SK-N-SH (cell line): Measurements from ENCODE around the gene CCR3. TPM values are rescaled to one million over a fixed set of nuclear protein-coding genes. Genes with fewer than 3 reads are reported as not detected.

Experiments
- CTCF ChIA-PET: fragments of 300-600, 350-600 bp; formaldehyde crosslinking; extraction: SDS; loops from one replicate; lab custom pipeline; 2021; lab: Yijun Ruan, JAX
- POLR2A ChIA-PET: fragments of 350-600 bp; sonication (Branson Sonifier 250); formaldehyde crosslinking; extraction: SDS; loops from one replicate; lab custom pipeline; 2020; ENCODE audit warnings: antibody characterized with exemption, inconsistent platforms; lab: Yijun Ruan, JAX
- DNase-seq: peaks from one replicate; pipeline ENCODE4 v3.0.0; 2012
- H2AFZ ChIP-seq: fragments of 200-600 bp; sonication (generic); 2 replicates; pipeline ENCODE4 v1.8.1; 2016; ENCODE audit warnings: antibody characterized with exemption, mild to moderate bottlenecking, low read depth
- H3F3A ChIP-seq: fragments of 200-600 bp; sonication (generic); replicated peaks from 2 replicates; pipeline ENCODE3; 2016; ENCODE audit warnings: antibody characterized with exemption, mild to moderate bottlenecking; ENCODE audit not compliant: insufficient read depth
- H3K27ac ChIP-seq, 2 experiments: fragments of 200-500 bp in 1 of 2; fragments of 200-600 bp in 1 of 2; sonication (Bioruptor generic) in 1 of 2; sonication (generic), shearing (Covaris generic) in 1 of 2; 2 replicates each; pipeline versions ENCODE4 v1.5.1 to v1.6.1; 2014 to 2016; ENCODE audit warnings: low read depth in 2 of 2, inconsistent platforms in 1 of 2, low read length in 1 of 2, mild to moderate bottlenecking in 1 of 2, mixed read lengths in 1 of 2
- H3K27me3 ChIP-seq: fragments of 200-600 bp; sonication (generic), shearing (Covaris generic); 2 replicates; pipeline ENCODE4 v1.6.1; 2016; ENCODE audit warnings: mixed run types; ENCODE audit not compliant: insufficient read depth
- H3K36me3 ChIP-seq, 2 experiments: fragments of 200-500 bp in 1 of 2; fragments of 200-600 bp in 1 of 2; sonication (Bioruptor generic) in 1 of 2; sonication (generic) in 1 of 2; replicated peaks in 1 of 2; 2 replicates each; pipeline versions ENCODE3 to v1.5.1; 2014 to 2016; ENCODE audit warnings: low read length in 1 of 2, mild to moderate bottlenecking in 1 of 2; ENCODE audit not compliant: insufficient read depth in 2 of 2, control insufficient read depth in 1 of 2
- H3K4me1 ChIP-seq, 2 experiments: fragments of 200-500 bp in 1 of 2; fragments of 200-600 bp in 1 of 2; sonication (Bioruptor generic) in 1 of 2; sonication (generic), shearing (Covaris generic) in 1 of 2; 2 replicates each; pipeline versions ENCODE4 v1.5.1 to v1.6.1; 2014 to 2016; ENCODE audit warnings: low read depth in 1 of 2, low read length in 1 of 2, mixed run types in 1 of 2; ENCODE audit not compliant: insufficient read depth in 2 of 2, control insufficient read depth in 1 of 2
- H3K4me2 ChIP-seq: fragments of 200-600 bp; sonication (generic), shearing (Covaris generic); 2 replicates; pipeline ENCODE4 v1.6.1; 2017; ENCODE audit warnings: mixed run types
- H3K4me3 ChIP-seq, 2 experiments: fragments of 200-500 bp in 1 of 2; fragments of 200-600 bp in 1 of 2; sonication (Bioruptor generic) in 1 of 2; sonication (generic), shearing (Covaris generic) in 1 of 2; 2 replicates each; pipeline versions ENCODE4 v1.5.1 to v1.8.1; 2014 to 2016; ENCODE audit warnings: low read depth in 2 of 2, inconsistent platforms in 1 of 2, low read length in 1 of 2, mild to moderate bottlenecking in 1 of 2, mixed read lengths in 1 of 2, moderate library complexity in 1 of 2
- H3K79me2 ChIP-seq: fragments of 200-600 bp; sonication (generic); 2 replicates; pipeline ENCODE4 v1.8.1; 2017; ENCODE audit warnings: mild to moderate bottlenecking; ENCODE audit not compliant: insufficient read depth
- H3K9ac ChIP-seq: fragments of 200-600 bp; sonication (generic); 2 replicates; pipeline ENCODE4 v1.6.1; 2017; ENCODE audit warnings: mixed run types
- H3K9me2 ChIP-seq: fragments of 200-600 bp; sonication (generic); 2 replicates; pipeline ENCODE4 v1.6.1; 2017; ENCODE audit warnings: mixed run types
- H3K9me3 ChIP-seq: fragments of 200-600 bp; sonication (generic); 2 replicates; pipeline ENCODE4 v1.6.1; 2017; ENCODE audit warnings: mixed run types, mild to moderate bottlenecking, moderate library complexity
- H4K20me1 ChIP-seq: fragments of 200-600 bp; sonication (generic); 2 replicates; pipeline ENCODE4 v1.6.1; 2017; ENCODE audit warnings: mild to moderate bottlenecking, mixed run types; ENCODE audit not compliant: insufficient read depth
- FOXJ3 ChIP-seq: sonication (generic); formaldehyde crosslinking; IDR thresholded peaks from 2 replicates; pipeline ENCODE4 v1.5.1; 2020; ENCODE audit warnings: mild to moderate bottlenecking, missing genetic modification reagents
- FOXM1 ChIP-seq: IDR thresholded peaks from 2 replicates; pipeline ENCODE4 v1.4.0; 2012; ENCODE audit warnings: low read depth, mild to moderate bottlenecking
- GATA2 ChIP-seq: sonication (generic); formaldehyde crosslinking; IDR thresholded peaks from 2 replicates; pipeline ENCODE4 v1.5.0; 2020; ENCODE audit warnings: mild to moderate bottlenecking, missing genetic modification reagents
- IRF3 ChIP-seq: fragments of 150-350 bp; IDR thresholded peaks from 2 replicates; pipeline ENCODE4 v1.6.1; 2016; ENCODE audit warnings: mild to moderate bottlenecking, low read depth, low read length
- JUND ChIP-seq: IDR thresholded peaks from 2 replicates; pipeline ENCODE4 v1.4.0; 2012
- NFIC ChIP-seq: IDR thresholded peaks from 2 replicates; pipeline ENCODE4 v1.4.0; 2012; ENCODE audit warnings: borderline replicate concordance
- SIN3A ChIP-seq: IDR thresholded peaks from 2 replicates; pipeline ENCODE4 v1.6.1; 2012; ENCODE audit warnings: low read depth, mild to moderate bottlenecking, low read length, moderate library complexity, borderline replicate concordance
- SMC3 ChIP-seq: IDR thresholded peaks from 2 replicates; pipeline ENCODE4 v1.6.1; 2012; ENCODE audit warnings: low read depth, low read length, improper control_type of control experiment
- TAF1 ChIP-seq: IDR thresholded peaks from 2 replicates; pipeline ENCODE4 v1.6.1; 2012; ENCODE audit warnings: low read depth, mild to moderate bottlenecking, low read length, moderate library complexity, borderline replicate concordance
- TCF12 ChIP-seq: IDR thresholded peaks from 2 replicates; pipeline ENCODE4 v1.4.0; 2012
- WGBS: methylation state at CpG from one replicate; pipeline ENCODE4 v1.1.6; 2017; ENCODE audit warnings: low lambda C conversion rate; 5-methylcytosine and 5-hydroxymethylcytosine counted together
- polyA plus RNA-seq, 3 experiments: library from polyadenylated mRNA; depleted of rRNA; stranded (reverse); fragments of >200 nt; gene quantifications; 2 replicates each; pipeline ENCODE4 v1.2.3, GENCODE V29; 2012
- TF ChIP-seq, protein P1 (sequence below): IDR thresholded peaks from 2 replicates; pipeline ENCODE4 v1.6.1; 2012; ENCODE audit warnings: mild to moderate bottlenecking, low read depth, low read length, moderate library complexity

CCR3 gene
- polyA plus RNA-seq, 1 of the 3 experiments (the other 2 are of a cell fraction) = not detected

GRCh38 chr3:46289551-46289950 lies 47.3 kb downstream of the CCR3 start:
- Histone ChIP-seq H3K9ac (no peak overlapping the region), H3K27ac (no peak overlapping the region), H3F3A (no peaks in the 10 kb centered on the region), H3K27me3 (peaks cover 8% of the 10 kb centered on the region; the same call in 1 of the 2 replicates), H3K4me3 (no peak overlapping the region), H3K9me2 (no peaks in the 10 kb centered on the region), H3K9me3 (no peaks in the 10 kb centered on the region), H3K36me3 (no peaks in the 10 kb centered on the region), H2AFZ (no peak overlapping the region), H3K4me2 (no peak overlapping the region), H4K20me1 (no peaks in the 10 kb centered on the region), H3K79me2 (no peaks in the 10 kb centered on the region), H3K4me1 (no peaks in the 10 kb centered on the region)
- no peak for DNase-seq
- whole genome bisulfite sequencing = 0% methylated on average over 1 of the region's 1 CpG
- POLR2A ChIA-PET = no interaction called here
- CTCF ChIA-PET = no interaction called here
- no peak for TF ChIP-seq GATA2

DNA sequence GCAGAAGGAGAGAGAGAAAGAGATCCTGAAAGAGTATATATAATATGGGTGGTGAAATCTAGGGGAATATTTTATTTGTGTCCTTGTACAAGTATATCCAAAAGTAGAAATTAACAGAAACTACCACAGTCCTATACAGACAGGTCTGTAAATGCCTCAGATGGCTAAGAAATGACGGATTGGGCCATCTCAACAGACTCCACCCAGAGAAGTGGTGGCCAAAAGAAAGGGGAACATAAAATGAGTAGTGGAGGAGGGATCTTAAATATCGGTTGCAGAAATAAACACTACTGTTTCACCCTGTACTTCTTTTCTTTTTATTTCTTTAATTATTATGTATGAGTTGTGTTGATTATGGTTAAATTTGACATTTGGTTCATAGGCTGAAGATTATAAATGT lies 47.7 kb downstream of the CCR3 start:
- Histone ChIP-seq H3F3A (no peaks in the 10 kb centered on the region), H3K4me2 (no peak overlapping the region), H3K4me3 (no peak overlapping the region), H4K20me1 (no peaks in the 10 kb centered on the region), H3K9ac (no peak overlapping the region), H3K27me3 (peaks cover 8% of the 10 kb centered on the region; the same call in 1 of the 2 replicates), H2AFZ (no peak overlapping the region), H3K9me3 (no peaks in the 10 kb centered on the region), H3K27ac (no peak overlapping the region), H3K36me3 (no peaks in the 10 kb centered on the region), H3K4me1 (no peaks in the 10 kb centered on the region), H3K9me2 (no peaks in the 10 kb centered on the region), H3K79me2 (no peaks in the 10 kb centered on the region)
- DNase-seq = no peak
- POLR2A ChIA-PET = no interaction called here
- 0% methylated on average over 2 of the region's 2 CpGs for WGBS
- TF ChIP-seq SIN3A (no peak), SMC3 (no peak), TCF12 (no peak), NFIC (no peak), TAF1 (no peak), JUND (no peak), IRF3 (no peak), FOXJ3 (CRISPR knock-in tag) (no peak), FOXM1 (no peak)
- TF ChIP-seq, protein P1, sequence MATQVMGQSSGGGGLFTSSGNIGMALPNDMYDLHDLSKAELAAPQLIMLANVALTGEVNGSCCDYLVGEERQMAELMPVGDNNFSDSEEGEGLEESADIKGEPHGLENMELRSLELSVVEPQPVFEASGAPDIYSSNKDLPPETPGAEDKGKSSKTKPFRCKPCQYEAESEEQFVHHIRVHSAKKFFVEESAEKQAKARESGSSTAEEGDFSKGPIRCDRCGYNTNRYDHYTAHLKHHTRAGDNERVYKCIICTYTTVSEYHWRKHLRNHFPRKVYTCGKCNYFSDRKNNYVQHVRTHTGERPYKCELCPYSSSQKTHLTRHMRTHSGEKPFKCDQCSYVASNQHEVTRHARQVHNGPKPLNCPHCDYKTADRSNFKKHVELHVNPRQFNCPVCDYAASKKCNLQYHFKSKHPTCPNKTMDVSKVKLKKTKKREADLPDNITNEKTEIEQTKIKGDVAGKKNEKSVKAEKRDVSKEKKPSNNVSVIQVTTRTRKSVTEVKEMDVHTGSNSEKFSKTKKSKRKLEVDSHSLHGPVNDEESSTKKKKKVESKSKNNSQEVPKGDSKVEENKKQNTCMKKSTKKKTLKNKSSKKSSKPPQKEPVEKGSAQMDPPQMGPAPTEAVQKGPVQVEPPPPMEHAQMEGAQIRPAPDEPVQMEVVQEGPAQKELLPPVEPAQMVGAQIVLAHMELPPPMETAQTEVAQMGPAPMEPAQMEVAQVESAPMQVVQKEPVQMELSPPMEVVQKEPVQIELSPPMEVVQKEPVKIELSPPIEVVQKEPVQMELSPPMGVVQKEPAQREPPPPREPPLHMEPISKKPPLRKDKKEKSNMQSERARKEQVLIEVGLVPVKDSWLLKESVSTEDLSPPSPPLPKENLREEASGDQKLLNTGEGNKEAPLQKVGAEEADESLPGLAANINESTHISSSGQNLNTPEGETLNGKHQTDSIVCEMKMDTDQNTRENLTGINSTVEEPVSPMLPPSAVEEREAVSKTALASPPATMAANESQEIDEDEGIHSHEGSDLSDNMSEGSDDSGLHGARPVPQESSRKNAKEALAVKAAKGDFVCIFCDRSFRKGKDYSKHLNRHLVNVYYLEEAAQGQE = no peak
- CTCF ChIA-PET = no interaction called here
